Inflammatory macrophage treated with lipopolysaccharide for 4 hours (primary cell): ENCODE measurements around the gene CDC25B.
"Not testable (repeated sequence)": the region's sequence is repeated elsewhere in the genome, so short reads cannot be mapped to it uniquely, and the experiment has no call there.

Source experiments
- DNase-seq: peaks from one replicate; pipeline ENCODE4 v3.0.0-alpha.2; 2020

Gene CDC25B

DNA sequence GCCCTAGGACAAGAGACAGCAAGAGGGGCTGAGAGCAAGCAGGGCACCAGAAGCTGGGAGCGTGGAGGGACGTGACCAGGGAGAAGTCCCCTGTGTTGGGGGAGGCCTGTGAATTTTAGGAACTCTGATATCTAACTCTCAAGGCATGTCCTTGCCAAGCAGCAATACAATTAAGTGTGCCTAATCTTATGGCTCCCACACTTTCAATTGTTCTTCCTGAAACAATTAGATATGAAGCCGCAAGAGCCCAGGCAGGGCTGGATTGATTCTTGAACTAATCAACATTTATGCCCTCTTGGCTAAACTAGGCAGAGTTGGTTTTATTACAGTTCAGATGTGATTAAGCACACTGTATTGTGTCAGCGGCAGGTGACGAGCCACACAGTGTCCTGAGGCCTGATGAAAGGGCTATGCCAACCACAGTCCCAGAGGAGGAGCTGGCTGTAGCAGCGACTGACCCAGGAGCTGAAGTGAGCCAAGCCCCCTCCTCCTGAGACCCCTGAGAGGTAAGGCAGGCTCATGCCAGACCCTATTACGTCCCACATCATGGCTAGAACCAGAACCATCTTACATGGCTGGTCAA lies 46.3 kb downstream of the CDC25B start:
- DNase-seq: no peak

DNA sequence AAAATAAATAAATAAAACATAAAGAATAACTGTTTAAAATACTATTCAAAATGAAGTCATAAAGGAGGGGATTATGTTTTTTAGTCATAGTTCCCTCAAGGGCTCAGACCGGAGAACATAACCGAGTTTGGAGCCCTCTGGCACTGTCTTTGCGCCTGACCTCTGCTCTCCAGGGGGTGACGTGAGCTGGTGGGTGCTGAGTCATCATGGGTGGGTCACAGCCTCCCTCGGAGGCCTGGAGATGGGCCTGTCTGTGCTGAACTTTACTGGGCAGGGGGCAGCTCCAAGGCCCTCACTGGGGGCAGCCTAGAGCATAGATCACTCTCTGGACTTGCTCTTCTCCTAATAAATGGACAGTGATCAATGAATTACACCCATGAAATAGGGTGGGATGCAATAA lies 47.4 kb downstream of the CDC25B start:
- DNase-seq: peak; percentile 54

DNA sequence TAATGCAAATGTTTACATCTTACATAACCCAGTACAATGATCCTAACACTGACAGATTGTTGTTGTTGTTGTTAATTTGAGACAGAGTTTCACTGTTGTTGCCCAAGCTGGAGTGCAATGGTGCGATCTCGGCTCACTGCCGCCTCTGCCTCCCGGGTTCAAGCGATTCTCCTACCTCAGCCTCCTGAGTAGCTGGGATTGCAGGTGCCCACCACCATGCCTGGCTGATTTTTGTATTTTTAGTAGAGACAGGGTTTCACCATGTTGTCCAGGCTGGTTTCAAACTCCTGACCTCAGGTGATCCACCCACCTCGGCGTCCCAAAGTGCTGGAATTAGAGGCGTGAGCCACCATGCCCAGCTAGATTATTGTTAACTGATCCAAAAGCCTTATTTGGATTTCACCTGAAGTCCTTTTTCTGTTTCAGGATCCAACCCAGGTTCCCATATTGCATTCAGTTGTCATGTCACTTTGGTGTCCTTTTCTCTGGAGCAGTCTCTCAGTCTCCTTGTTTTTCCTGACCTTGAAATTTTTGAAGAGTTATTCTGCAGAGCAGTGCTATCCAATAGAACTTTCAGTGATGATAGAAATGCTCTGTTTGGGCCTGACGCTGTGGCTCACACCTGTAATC lies 48.0 kb downstream of the CDC25B start:
- not testable (repeated sequence) for DNase-seq

DNA sequence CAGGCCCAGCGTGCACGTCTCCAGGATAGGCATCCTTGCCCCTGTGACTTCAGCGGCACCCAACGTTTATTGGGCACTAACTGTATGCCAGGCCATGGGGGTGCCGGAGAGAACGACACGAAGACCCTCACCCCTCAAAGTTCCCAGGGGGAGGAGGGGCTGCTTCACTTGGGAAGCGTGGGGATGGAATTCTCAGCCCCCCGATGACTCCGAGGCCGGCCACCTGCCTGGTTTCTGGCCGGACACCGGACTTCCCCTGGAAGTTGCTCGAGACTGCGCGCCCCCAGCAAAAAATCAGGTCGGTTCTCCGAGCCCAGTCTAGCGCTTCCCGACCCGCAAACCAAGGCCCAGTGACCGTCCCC lies 50.2 kb downstream of the CDC25B start:
- no peak for DNase-seq

- DNase-seq: peak; percentile 86
Measured at GRCh38 chr20:3846740-3847428, 50.8 kb downstream of the CDC25B start, which contains the start of gene MAVS. Gene MAVS (plus strand): TSS chr20:3846834. CDS start chr20:3854625, 7,791 bp downstream.

GRCh38 chr20:3847429-3847940 lies 51.4 kb downstream of the CDC25B start:
- no peak for DNase-seq

DNA sequence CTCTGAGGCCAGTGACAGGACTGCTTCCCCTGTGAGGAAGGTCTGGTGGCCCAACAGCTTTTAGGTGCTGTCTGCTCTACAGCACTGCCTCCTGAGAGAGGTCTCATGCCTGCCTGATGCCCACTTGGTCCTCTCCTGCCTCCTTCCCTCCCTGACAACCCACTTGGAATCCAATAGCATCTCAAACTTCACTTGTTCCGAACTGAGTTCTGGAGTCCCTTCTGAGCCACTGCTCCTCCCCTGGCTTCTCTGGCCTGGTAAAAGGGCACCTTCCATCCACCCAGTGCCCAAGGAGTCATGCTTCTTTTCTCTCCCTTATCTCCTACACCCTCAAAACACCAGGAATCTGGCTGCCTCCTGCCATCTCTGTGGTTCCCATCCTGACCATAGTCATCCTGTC lies 52.5 kb downstream of the CDC25B start:
- no peak for DNase-seq

- peak; percentile 13 for DNase-seq
Measured at GRCh38 chr20:3854462-3854871, 58.4 kb downstream of the CDC25B start.
